Endothelial cell of umbilical vein (primary cell): Measurements from ENCODE around the gene ZBP1.

Experiments
- CTCF ChIP-seq, 2 donors: IDR thresholded peaks; 1 replicate in 1 of 2; 2 replicates in 1 of 2; pipeline ENCODE4 v1.5.1; 2011; ENCODE audit warnings: low read length in 2 of 2, mild to moderate bottlenecking in 2 of 2, moderate library complexity in 2 of 2, control low read depth in 1 of 2, inconsistent platforms in 1 of 2, low read depth in 1 of 2; ENCODE audit not compliant: insufficient read depth in 1 of 2; ENCODE audit errors: extremely low read depth in 1 of 2
- EZH2 ChIP-seq: IDR thresholded peaks from 2 replicates; pipeline ENCODE4 v1.6.1; 2012; ENCODE audit warnings: borderline replicate concordance, low read depth, mild to moderate bottlenecking, moderate library complexity, low read length, inconsistent platforms; ENCODE audit not compliant: severe bottlenecking
- GATA2 ChIP-seq: IDR thresholded peaks from 2 replicates; pipeline ENCODE4 v1.7.0; 2011; ENCODE audit warnings: low read depth, mild to moderate bottlenecking, moderate library complexity, mixed read lengths, low read length; ENCODE audit not compliant: insufficient read length, insufficient read depth
- JUN ChIP-seq: IDR thresholded peaks from 2 replicates; pipeline ENCODE4 v1.6.1; 2011; ENCODE audit warnings: borderline replicate concordance, low read depth; ENCODE audit not compliant: insufficient read length, insufficient read depth
- POLR2A ChIP-seq: IDR thresholded peaks from 2 replicates; pipeline ENCODE4 v1.6.1; 2012; ENCODE audit warnings: low read depth, mild to moderate bottlenecking, control low read depth, low read length
- POLR2AphosphoS5 ChIP-seq: IDR thresholded peaks from 2 replicates; pipeline ENCODE4 v1.6.1; 2012; ENCODE audit warnings: low read depth, mild to moderate bottlenecking, control low read depth, low read length, moderate library complexity; ENCODE audit not compliant: insufficient read depth
- TF ChIP-seq, protein P1 (sequence below): IDR thresholded peaks from 2 replicates; pipeline ENCODE4 v1.6.1; 2011; ENCODE audit not compliant: insufficient read depth, insufficient read length

GRCh38 chr20:57560554-57561355 lies 59.5 kb downstream of the ZBP1 start, which contains the start of gene PCK1:
- TF ChIP-seq CTCF (IDR thresholded peaks at IDR 0.05; ENCODE audit: extremely low read depth in 1 of 2, insufficient read depth in 1 of 2, low read depth in 1 of 2, low read length in 2 of 2) (no peak), POLR2A (no peak), POLR2AphosphoS5 (no peak), EZH2 (no peak), JUN (no peak), GATA2 (no peak)
- TF ChIP-seq, protein P1, sequence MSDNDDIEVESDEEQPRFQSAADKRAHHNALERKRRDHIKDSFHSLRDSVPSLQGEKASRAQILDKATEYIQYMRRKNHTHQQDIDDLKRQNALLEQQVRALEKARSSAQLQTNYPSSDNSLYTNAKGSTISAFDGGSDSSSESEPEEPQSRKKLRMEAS = no peak
